GM23338 (cell line): ENCODE data around the gene MFSD6.

Source experiments
- EZH2 ChIP-seq: fragments of 200-600 bp; sonication (generic); IDR thresholded peaks from one replicate; pipeline ENCODE4 v1.8.0; 2017; ENCODE audit warnings: antibody characterized with exemption, mild to moderate bottlenecking, low read depth; ENCODE audit not compliant: unreplicated experiment
- POLR2AphosphoS5 ChIP-seq: IDR thresholded peaks from 2 replicates; pipeline ENCODE4 v1.6.1; 2016; ENCODE audit warnings: antibody characterized with exemption, low read depth
- TF ChIP-seq, protein P1 (sequence below), 2 experiments: fragments of 200-600 bp in 1 of 2; sonication (generic) in 1 of 2; conservative IDR thresholded peaks; 2 replicates each; pipeline versions ENCODE4 v1.5.1 to v1.6.1; 2016 to 2017; ENCODE audit warnings: antibody characterized with exemption in 2 of 2, low read depth in 2 of 2, mild to moderate bottlenecking in 2 of 2, moderate library complexity in 1 of 2

DNA sequence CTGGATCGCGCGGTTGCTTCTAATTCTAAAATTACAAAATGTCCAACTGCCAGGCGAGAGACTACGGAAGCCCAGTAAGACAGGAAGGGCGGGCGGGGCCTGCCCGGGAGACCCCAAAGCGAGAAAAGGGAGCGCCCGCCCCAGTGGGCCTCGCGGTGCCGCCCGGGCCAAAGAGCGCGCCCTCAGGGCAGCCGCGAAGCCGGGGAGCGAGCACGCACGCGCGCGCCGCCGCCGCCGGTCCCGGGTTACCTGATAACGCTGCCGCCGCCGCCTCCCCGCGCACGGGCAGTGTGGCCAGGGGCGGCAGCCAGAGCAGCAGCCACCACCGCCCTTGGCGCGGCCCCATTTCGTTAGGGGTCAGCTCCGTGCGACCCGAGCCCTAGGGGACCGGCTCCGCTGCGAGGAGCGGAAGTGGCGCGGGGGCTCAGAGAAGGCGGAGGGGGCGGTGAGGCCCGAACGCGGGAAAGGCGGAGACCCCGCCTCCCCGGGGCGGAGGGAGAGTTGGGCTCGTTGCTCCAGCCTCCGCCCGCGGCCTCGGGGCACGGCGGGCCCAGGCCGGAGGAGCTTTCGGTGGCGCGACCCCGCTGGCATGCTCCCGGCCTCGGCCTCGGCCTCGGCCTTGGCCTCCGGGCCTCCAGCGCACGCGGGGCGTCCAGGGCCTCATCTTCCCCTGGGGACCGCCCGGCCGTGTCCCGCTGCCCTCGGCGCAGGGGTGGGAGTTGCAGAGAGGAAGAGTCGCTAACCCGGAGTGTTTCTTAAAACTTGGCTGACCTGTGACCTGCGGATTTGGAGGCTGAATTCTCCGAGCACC, 126.4 kb downstream of the MFSD6 start, which contains the start of gene NEMP2:
- TF ChIP-seq, protein P1, sequence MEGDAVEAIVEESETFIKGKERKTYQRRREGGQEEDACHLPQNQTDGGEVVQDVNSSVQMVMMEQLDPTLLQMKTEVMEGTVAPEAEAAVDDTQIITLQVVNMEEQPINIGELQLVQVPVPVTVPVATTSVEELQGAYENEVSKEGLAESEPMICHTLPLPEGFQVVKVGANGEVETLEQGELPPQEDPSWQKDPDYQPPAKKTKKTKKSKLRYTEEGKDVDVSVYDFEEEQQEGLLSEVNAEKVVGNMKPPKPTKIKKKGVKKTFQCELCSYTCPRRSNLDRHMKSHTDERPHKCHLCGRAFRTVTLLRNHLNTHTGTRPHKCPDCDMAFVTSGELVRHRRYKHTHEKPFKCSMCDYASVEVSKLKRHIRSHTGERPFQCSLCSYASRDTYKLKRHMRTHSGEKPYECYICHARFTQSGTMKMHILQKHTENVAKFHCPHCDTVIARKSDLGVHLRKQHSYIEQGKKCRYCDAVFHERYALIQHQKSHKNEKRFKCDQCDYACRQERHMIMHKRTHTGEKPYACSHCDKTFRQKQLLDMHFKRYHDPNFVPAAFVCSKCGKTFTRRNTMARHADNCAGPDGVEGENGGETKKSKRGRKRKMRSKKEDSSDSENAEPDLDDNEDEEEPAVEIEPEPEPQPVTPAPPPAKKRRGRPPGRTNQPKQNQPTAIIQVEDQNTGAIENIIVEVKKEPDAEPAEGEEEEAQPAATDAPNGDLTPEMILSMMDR (conservative IDR thresholded peaks at IDR 0.05; ENCODE audit: low read depth in 2 of 2), result no peak
- no peak for TF ChIP-seq EZH2
- peak; percentile 84 for TF ChIP-seq POLR2AphosphoS5
